ENCODE measurements around the gene SDE2.

SDE2 gene

GRCh38 chr1:225999912-226000337 lies 782 bp upstream of the SDE2 start:
- H3K27ac ChIP-seq: peak overlapping the region; percentile 89
- TF ChIP-seq CTCF (conservative IDR thresholded peaks at IDR 0.05): no peak

GRCh38 chr1:225998560-225999226 lies 450 bp downstream of the SDE2 start:
- TF ChIP-seq CTCF (conservative IDR thresholded peaks at IDR 0.05): no peak
- peak overlapping the region; percentile 89 for H3K27ac ChIP-seq

- H3K27ac ChIP-seq: no peak overlapping the region
- TF ChIP-seq CTCF (conservative IDR thresholded peaks at IDR 0.05): no peak
Measured at GRCh38 chr1:225996946-225997545, 2.1 kb downstream of the SDE2 start.

GRCh38 chr1:225995919-225996864 lies 3.0 kb downstream of the SDE2 start:
- H3K27ac ChIP-seq: no peak overlapping the region

GRCh38 chr1:225990705-225991464 lies 8.3 kb downstream of the SDE2 start:
- no peak overlapping the region for H3K27ac ChIP-seq
- TF ChIP-seq CTCF (conservative IDR thresholded peaks at IDR 0.05): no peak

More at GRCh38 chr1:225995919-225996864, 3.0 kb downstream of the SDE2 start:
- TF ChIP-seq CTCF (conservative IDR thresholded peaks at IDR 0.05): no peak

- TF ChIP-seq CTCF (conservative IDR thresholded peaks at IDR 0.05): peak; percentile 81
- no peak overlapping the region for H3K27ac ChIP-seq
Measured at GRCh38 chr1:225987491-225988316, 11.4 kb downstream of the SDE2 start.
